B cell (primary cell): ENCODE results near the gene NUDT4B.
"Not testable (repeated sequence)": the region's sequence is repeated elsewhere in the genome, so short reads cannot be mapped to it uniquely, and the experiment has no call there.

Source experiments
- EZH2 ChIP-seq: IDR thresholded peaks from 2 replicates; pipeline ENCODE4 v1.6.1; 2012; ENCODE audit warnings: borderline replicate concordance, low read depth, mild to moderate bottlenecking, moderate library complexity, low read length; ENCODE audit not compliant: insufficient read depth, poor library complexity, severe bottlenecking
- TF ChIP-seq, protein P1 (sequence below): fragments of 200-600 bp; IDR thresholded peaks from one replicate; pipeline ENCODE4 v1.8.0; 2022; ENCODE audit warnings: antibody characterized with exemption, mild to moderate bottlenecking

- TF ChIP-seq, protein P1, sequence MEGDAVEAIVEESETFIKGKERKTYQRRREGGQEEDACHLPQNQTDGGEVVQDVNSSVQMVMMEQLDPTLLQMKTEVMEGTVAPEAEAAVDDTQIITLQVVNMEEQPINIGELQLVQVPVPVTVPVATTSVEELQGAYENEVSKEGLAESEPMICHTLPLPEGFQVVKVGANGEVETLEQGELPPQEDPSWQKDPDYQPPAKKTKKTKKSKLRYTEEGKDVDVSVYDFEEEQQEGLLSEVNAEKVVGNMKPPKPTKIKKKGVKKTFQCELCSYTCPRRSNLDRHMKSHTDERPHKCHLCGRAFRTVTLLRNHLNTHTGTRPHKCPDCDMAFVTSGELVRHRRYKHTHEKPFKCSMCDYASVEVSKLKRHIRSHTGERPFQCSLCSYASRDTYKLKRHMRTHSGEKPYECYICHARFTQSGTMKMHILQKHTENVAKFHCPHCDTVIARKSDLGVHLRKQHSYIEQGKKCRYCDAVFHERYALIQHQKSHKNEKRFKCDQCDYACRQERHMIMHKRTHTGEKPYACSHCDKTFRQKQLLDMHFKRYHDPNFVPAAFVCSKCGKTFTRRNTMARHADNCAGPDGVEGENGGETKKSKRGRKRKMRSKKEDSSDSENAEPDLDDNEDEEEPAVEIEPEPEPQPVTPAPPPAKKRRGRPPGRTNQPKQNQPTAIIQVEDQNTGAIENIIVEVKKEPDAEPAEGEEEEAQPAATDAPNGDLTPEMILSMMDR = not testable (repeated sequence)
- not testable (repeated sequence) for TF ChIP-seq EZH2
Measured at GRCh38 chr1:148758925-148759324, 10.4 kb downstream of the NUDT4B start.
